NCI-H2196 (cell line): Measurements from ENCODE around the gene CYBB.
A peak's percentile ranks its signal among the peaks of the same experiment; 100 is the strongest.

Experiments used
- DNase-seq: peaks from one replicate; lab custom pipeline; 2025; ENCODE audit not compliant: unreplicated experiment; lab: John Stamatoyannopoulos, UW

The CYBB gene

GRCh38 chrX:37834937-37835336 lies 55.1 kb downstream of the CYBB start:
- no peak for DNase-seq

GRCh38 chrX:37840931-37841330 lies 61.1 kb downstream of the CYBB start:
- no peak for DNase-seq

DNA sequence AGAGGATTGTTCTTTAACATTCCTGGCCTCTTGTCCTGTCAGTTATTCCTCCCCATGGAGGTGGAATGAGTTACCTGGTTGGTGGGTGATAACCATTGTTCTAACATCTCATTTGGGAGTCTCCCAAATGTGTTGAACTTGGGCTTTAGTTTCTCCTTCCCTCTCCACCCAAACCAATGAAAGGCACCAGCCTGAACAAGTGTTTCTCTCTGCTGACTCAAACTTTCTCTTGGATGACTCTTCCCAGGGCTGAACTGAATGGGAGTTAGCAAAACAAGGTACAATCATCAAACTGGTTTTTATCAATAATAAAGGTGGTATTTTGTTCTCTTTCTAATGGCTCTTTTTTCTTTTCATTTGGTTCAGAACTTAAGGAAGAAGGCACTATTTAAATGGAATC lies 64.8 kb downstream of the CYBB start:
- no peak for DNase-seq

- no peak for DNase-seq
Measured at GRCh38 chrX:37846141-37846540, 66.3 kb downstream of the CYBB start.

GRCh38 chrX:37846558-37846933 lies 66.7 kb downstream of the CYBB start:
- DNase-seq: no peak

GRCh38 chrX:37846934-37847732 lies 67.3 kb downstream of the CYBB start, which contains the start of gene DYNLT3:
TSS of gene DYNLT3 (minus strand) at chrX:37847571. CDS start at chrX:37847510, 61 bp downstream.
- peak; percentile 80 for DNase-seq

- no peak for DNase-seq
Measured at GRCh38 chrX:37847733-37848197, 67.9 kb downstream of the CYBB start.

- no peak for DNase-seq
Measured at GRCh38 chrX:37854148-37854547, 74.3 kb downstream of the CYBB start.

- no peak for DNase-seq
Measured at GRCh38 chrX:37854748-37855147, 74.9 kb downstream of the CYBB start.

GRCh38 chrX:37860721-37861120 lies 80.9 kb downstream of the CYBB start:
- DNase-seq: no peak

DNA sequence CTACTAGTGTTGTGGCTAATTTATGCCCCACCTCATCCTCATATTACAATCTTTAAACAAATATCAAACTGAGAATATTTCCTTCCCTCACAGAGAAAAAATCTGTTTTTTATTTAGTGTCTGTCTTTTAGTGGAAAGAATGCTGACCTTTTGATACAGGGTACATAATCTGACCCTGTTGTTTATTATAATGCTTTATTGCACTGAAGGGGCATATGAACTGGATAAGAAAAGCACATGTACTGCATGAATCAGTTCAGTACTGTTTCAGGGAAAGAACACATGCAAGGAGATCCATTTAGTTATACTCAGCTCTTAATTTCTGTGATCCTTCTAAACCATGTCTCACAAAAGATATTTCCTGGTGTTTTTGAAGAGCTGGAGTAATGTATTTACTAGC lies 83.0 kb downstream of the CYBB start:
- no peak for DNase-seq
